GM20000 (cell line): ENCODE data around the gene OR5AK2.
"Not testable (repeated sequence)": the region's sequence is repeated elsewhere in the genome, so short reads cannot be mapped to it uniquely, and the experiment has no call there.

Experiments
- DNase-seq: peaks from one replicate; pipeline ENCODE4 v3.0.0; 2012; ENCODE audit warnings: low spot score
- CTCF ChIP-seq: IDR thresholded peaks from 2 replicates; pipeline ENCODE4 v1.5.1; 2012; ENCODE audit warnings: mild to moderate bottlenecking, control low read depth; ENCODE audit errors: extremely low read depth, missing control alignments

Gene OR5AK2

GRCh38 chr11:56988614-56989013 lies at the start of gene OR5AK2:
Gene OR5AK2, plus strand, starts transcription at chr11:56988914. Its CDS starts 0 bp downstream, at chr11:56988914.
- no peak for TF ChIP-seq CTCF
- DNase-seq: no peak

- not testable (repeated sequence) for DNase-seq
Observed at GRCh38 chr11:56945526-56945925, 43.2 kb upstream of the OR5AK2 start.

GRCh38 chr11:56948991-56949515 lies 39.7 kb upstream of the OR5AK2 start:
- no peak for DNase-seq
- TF ChIP-seq CTCF: no peak

- no peak for DNase-seq
- TF ChIP-seq CTCF: no peak
Observed at GRCh38 chr11:56950510-56950909, 38.2 kb upstream of the OR5AK2 start.

GRCh38 chr11:56953907-56954306 lies 34.8 kb upstream of the OR5AK2 start:
- not testable (repeated sequence) for DNase-seq

- no peak for TF ChIP-seq CTCF
- DNase-seq: no peak
Observed at GRCh38 chr11:56961609-56962008, 27.1 kb upstream of the OR5AK2 start.

- no peak for TF ChIP-seq CTCF
- DNase-seq: no peak
Observed at GRCh38 chr11:56967726-56968125, 21.0 kb upstream of the OR5AK2 start.

GRCh38 chr11:56968524-56968923 lies 20.2 kb upstream of the OR5AK2 start:
- TF ChIP-seq CTCF: no peak
- no peak for DNase-seq
